ENCODE results near the gene ZNF575.
A peak's percentile ranks its signal among the peaks of the same experiment; 100 is the strongest.
"Not testable (repeated sequence)": the region's sequence is repeated elsewhere in the genome, so short reads cannot be mapped to it uniquely, and the experiment has no call there.

The ZNF575 gene

DNA sequence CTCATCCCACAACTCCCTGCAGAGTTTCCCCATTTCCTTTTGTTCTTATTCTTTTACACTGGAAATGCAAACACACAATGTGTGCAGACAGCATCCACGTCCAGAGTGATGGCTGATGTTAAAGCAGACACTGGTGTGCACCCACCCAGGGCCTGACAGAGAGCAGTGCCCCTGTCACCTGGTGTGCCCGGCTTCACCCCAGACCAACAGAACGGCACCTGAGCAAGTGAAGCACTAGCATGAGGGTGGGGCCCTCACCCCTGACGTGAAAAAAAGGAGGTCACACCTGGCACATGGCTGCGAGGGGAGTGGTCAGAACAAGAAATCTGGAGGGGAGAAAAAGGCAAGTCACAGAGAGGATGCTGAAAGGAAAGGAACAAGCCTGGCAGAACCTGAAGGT is 12.3 kb downstream of the ZNF575 start:
- DNase-seq, result no peak

DNA sequence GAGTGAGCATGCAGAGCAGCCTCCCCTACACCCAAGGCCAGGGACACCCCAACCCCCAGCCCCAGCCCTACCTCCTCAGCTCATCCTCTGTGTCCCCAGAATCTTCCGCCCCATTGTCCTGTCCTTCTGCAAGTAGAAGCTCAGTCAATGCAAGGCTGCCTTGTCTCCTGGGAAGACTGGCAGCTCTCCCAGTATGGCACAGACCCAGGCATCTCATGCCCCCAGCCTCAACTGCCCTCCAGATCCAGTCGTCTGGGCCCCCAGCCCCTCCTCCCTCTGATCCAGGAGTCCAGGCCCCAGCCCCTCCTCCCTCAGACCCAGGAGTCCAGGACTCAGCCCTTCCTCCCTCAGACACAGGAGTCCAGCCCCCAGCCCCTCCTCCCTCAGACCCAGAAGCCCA is 13.0 kb downstream of the ZNF575 start:
- no peak for DNase-seq

DNA sequence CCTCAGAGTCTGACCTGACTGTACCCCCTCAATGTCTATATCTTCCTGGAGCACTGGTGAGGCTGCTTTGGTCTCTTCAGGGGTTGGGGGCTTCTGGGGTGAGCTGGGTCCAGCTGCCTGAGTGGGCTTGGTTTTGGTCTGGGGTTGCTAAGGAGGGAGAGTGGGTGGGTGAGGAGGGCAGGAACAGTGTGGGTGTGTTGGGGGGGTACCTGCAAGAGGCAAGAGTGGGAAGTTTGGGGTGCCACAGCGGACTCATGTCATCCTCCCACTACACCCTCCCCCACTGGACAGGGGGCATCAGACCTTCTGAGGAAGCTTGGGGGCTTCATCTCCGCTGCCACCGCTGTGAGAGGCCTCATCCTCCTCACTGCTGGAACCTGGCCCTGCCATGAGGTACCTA is 13.6 kb downstream of the ZNF575 start:
- no peak for DNase-seq

- not testable (repeated sequence) for DNase-seq
Observed at GRCh38 chr19:43547926-43548325, 14.9 kb downstream of the ZNF575 start.

DNA sequence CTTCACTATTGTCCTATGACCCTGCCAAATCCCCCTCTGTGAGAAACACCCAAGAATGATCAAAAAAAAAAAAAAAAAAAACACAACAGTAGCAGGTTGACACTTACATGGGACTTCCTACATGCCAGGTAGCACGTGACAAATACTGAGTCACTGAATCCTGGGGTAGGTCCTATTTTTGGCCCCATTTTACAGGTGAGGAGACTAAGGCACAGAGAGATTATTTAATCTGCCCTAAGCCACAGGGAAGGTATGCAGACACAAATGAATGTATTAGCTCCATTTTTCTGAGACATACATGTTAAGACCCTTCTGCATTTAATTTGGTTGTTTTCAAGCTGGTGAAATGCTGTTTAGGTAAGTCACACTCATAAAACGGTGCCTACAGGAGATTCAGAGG is 15.7 kb downstream of the ZNF575 start:
- no peak for DNase-seq

- DNase-seq, result no peak
Observed at GRCh38 chr19:43551399-43552197, 18.6 kb downstream of the ZNF575 start.

DNA sequence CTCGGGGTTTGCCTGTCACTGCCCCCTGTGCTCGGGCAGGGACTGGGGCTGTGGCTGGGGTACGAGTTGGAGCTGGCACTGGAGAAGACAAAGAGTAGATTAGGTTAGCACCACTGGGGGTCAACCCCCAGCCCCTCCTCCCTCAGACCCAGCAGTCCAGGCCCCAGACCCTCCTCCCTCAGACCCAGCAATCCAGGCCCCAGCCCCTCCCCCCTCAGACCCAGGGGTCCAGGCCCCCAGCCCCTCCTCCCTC is 19.1 kb downstream of the ZNF575 start:
- DNase-seq, result no peak

GRCh38 chr19:43552616-43553015 is 19.6 kb downstream of the ZNF575 start:
- DNase-seq, result no peak

- DNase-seq, result no peak
Observed at GRCh38 chr19:43553656-43554055, 20.7 kb downstream of the ZNF575 start.

DNA sequence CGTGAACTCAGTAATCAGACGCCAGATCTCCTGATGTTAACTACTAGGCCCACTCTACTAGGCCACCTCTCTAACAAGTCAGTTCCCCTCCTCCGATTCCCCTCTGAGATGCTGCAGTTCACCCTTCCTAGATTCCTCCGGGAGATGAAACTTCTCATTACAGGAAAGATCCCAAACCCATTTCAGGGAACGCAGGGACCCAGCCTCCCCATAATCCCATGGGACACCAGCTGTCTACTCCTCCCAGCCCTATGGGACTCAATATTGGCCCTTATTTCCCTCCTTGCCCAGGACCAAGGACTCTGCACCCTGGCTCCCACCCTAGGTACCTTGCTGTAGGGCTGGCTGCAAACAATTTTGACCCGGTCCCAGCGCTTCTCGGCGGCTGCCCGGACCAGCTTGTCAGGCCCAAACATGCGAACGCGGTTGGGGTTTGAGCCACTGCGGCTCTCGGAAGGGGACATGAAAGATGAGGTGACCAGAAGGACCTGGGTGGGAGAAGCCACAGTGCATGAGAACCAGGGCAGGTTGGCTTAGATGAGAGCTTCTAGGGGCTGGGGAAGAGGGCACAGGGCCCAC is 21.4 kb downstream of the ZNF575 start:
- DNase-seq, result no peak

DNA sequence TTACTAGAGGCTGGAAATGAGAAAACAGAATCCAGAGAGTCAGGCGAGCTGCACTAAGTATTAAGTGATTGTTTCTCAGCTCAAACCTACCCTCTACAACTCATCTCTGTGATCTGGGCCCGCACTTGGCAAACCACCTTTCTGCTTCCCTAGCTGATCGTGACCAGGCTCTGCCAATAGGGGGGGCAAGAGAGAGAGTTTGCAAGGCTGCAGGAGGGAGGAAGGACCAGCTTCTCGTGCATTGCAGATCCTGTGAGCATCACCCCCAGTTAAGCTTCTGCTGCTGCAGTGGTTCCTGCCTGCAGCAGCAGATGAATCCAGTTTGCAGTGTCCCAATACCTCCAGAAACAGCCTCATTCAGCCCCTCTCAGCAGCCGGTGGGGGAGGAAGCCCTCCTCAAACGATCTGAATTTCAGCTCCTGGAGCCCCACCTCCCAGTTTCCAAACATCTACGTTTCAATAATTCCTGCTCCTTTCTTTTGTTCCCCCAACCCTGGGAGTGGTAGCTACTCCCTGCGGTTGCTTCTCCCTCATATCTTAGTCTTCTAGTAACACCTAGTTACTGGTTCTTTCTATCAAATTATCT is 22.3 kb downstream of the ZNF575 start:
- peak; percentile 43 for DNase-seq

DNA sequence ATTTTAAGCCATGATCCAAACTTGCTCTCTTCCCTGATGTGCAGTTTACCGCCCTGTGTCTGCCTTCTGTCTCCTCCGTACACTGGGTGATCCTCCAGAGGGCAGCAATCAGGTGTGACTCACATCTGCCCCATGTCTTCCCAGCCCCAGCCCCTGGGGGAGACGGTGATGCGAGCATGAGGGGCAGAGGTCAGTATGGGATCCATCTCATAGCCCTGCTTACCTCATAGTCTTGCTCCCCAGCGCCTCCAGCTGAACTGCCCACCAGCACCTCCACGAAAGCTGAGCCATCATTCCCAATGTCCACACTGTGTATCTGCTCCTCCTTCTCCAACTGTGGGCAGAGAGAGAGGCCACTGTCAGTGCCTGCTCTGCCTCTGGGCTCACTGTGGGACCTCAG is 27.7 kb downstream of the ZNF575 start:
- no peak for DNase-seq

DNA sequence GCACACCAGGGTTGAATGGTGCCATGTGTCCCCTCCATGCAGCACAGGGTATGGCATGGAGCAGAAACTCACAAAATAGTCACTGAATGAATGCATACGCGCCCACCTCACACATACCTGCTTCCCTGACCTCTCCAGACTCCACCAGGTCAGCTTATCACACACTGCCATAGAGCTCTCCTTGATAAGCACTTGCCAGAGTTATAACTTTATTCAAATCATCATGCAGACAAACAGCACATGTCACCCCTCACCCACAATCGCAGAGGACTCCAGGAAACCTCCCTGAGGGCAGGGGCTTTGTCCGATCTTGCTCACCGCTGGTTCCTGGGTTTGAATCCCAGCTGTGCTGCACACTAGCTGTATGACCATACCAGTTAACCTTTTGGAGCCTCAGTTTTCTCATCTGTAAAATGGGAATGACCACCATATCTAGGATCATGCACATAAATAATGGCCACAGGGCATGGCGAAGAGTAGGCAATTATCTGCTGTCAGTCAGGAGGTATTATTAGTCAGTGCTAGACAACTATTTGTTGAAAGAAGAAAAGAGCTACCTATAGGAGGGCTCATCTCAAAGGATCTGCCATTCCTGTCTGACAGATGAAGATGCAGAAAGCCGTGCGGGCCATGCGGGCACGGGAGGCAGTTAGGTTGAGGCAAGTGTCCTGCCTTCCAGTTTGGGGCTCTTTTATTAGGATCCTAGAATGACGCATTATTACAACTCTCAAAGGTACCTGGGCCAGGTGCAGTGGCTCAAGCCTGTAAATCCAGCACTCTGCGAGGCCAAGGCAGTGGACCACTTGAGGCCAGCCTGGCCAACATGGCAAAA is 28.4 kb downstream of the ZNF575 start:
- no peak for DNase-seq

GRCh38 chr19:43562226-43562697 is 29.3 kb downstream of the ZNF575 start:
- no peak for DNase-seq

DNA sequence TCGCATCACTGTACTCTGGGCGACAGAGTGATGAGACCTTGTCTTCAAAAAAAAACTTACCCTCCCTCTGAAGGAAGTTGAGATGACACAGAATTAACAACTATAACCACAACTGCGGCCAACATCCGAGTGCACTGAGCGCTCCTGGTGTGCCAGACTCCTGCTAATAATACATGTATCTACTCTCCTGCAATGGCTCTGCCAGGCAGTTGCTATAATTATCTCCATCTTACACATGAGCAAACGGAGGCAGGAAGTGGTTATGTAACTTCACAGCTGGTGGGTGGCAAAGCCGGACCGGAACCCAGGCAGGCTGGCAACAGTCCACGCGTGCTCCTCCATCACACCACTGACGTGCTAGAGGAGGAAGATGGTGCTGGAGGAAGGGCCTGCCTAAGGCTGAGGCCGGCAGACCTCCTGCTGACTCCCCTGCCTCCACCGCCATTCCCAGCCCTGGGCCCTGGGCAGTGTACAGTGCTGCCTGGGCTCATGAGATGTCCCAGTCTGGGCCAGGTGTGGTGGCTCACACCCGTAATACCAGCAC is 29.8 kb downstream of the ZNF575 start:
- peak; percentile 39 for DNase-seq

GRCh38 chr19:43563816-43564457 is 30.9 kb downstream of the ZNF575 start:
- no peak for DNase-seq

- no peak for DNase-seq
Observed at GRCh38 chr19:43564800-43565199, 31.8 kb downstream of the ZNF575 start.

DNA sequence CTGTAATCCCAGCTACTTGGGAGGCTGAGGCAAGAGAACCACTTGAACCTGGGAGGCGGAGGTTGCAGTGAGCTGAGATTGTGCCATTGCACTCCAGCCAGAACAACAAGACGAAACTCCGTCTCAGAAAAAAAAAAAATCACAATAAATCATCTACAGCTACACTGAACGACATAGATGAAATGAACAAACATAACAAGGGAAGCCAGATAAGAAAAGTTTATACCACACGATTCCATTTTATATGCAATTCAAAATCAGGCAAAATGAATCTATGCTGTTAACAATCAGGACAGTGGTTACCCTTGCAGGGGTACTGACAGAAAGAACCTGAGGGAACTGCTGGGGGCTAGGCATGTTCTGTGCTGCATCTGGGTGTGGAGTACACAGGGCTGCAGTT is 36.7 kb downstream of the ZNF575 start:
- no peak for DNase-seq

DNA sequence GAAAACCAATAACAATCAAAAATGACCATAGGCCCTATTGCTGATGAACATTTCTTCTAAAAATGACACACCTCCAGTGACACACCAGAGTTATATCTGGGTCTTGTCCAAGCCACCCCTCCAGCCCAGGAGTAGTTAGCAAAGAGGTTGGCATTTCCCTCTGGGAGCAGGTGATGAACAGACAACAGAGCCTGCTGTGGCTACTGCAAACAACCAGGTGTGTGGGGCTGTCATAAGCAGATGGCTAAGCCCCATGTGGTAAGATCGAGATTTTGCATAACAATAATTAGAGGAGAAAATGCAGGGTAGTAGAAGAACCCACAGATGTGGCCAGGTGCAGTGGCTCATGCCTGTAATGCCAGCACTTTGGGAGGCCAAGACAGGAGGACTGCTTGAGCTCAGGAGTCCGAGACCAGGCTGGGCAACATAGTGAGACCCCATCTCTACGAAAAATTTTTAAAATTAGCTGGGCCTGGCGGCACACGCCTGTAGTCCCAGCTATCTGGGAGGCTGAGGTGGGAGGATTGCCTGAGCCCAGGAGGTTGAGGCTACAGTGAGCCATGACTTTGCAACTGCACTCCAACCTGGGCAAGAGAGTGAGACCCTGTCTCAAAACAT is 37.3 kb downstream of the ZNF575 start:
- no peak for DNase-seq

GRCh38 chr19:43572171-43572588 is 39.2 kb downstream of the ZNF575 start:
- no peak for DNase-seq

DNA sequence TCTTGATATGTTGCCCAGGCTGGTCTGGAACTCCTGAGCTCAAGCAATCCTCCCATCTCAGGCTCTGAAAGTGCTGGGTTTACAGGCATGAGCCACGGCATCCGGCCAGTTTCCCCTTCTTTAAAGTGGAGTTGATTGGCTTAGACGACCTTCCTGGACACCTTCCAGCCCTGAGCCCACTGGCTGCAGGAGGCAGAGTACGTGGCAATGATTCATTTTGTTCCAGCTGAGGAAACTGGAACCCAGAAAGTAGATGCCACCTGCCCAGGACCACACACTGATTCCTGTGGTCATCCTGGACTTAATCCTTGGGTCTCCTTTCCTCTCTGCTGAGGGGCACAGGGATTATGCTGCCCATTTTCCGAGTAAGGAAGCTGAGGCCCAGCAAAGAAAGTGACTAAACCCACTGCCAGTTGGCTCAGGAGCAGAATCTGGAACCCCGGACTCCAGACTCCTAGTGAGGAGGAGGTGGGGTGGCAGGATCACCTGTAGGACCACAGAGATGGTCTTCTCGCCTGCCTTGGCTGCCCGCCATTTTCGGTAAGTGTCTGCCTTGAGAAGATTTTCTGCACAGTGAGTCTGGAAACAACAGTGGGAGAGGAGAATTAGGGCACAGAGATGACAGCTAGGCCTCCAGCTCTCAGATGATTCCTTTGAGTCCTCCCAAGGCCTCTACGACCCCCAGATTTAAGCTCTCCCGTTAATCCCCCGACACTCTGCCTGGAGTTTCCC is 41.6 kb downstream of the ZNF575 start:
- DNase-seq, result no peak
